GM18858 (cell line): ENCODE results near the gene MAP4K4.

ENCODE experiments used
- ATAC-seq: cut with Tn5 transposase; IDR thresholded peaks from one replicate; pipeline ENCODE4 v1.9.1; 2021; ENCODE audit not compliant: unreplicated experiment

Gene MAP4K4

GRCh38 chr2:101697124-101698013 is at the start of gene MAP4K4:
Gene MAP4K4, plus strand, starts transcription at chr2:101697707. Its CDS starts 374 bp downstream, at chr2:101698081.
- ATAC-seq, result no peak

GRCh38 chr2:101653469-101653868 is 44.0 kb upstream of the MAP4K4 start:
- no peak for ATAC-seq

GRCh38 chr2:101655702-101656422 is 41.6 kb upstream of the MAP4K4 start:
- no peak for ATAC-seq

GRCh38 chr2:101657787-101658186 is 39.7 kb upstream of the MAP4K4 start:
- no peak for ATAC-seq

GRCh38 chr2:101658387-101658786 is 39.1 kb upstream of the MAP4K4 start:
- ATAC-seq, result no peak

GRCh38 chr2:101665312-101665711 is 32.2 kb upstream of the MAP4K4 start:
- ATAC-seq, result no peak

- no peak for ATAC-seq
Observed at GRCh38 chr2:101667823-101668222, 29.7 kb upstream of the MAP4K4 start.

- ATAC-seq, result no peak
Observed at GRCh38 chr2:101672047-101672446, 25.5 kb upstream of the MAP4K4 start.

- no peak for ATAC-seq
Observed at GRCh38 chr2:101673920-101674319, 23.6 kb upstream of the MAP4K4 start.

GRCh38 chr2:101675512-101675911 is 22.0 kb upstream of the MAP4K4 start:
- peak; percentile 68 for ATAC-seq

- no peak for ATAC-seq
Observed at GRCh38 chr2:101676674-101677073, 20.8 kb upstream of the MAP4K4 start.

GRCh38 chr2:101677658-101678057 is 19.8 kb upstream of the MAP4K4 start:
- ATAC-seq, result no peak

GRCh38 chr2:101678379-101678778 is 19.1 kb upstream of the MAP4K4 start:
- ATAC-seq, result no peak

- ATAC-seq, result no peak
Observed at GRCh38 chr2:101679037-101679726, 18.3 kb upstream of the MAP4K4 start.

GRCh38 chr2:101679801-101680487 is 17.6 kb upstream of the MAP4K4 start:
- ATAC-seq, result no peak

- no peak for ATAC-seq
Observed at GRCh38 chr2:101682311-101682710, 15.2 kb upstream of the MAP4K4 start.

- no peak for ATAC-seq
Observed at GRCh38 chr2:101684313-101684712, 13.2 kb upstream of the MAP4K4 start.

- no peak for ATAC-seq
Observed at GRCh38 chr2:101688261-101688660, 9.2 kb upstream of the MAP4K4 start.

GRCh38 chr2:101689114-101689825 is 8.2 kb upstream of the MAP4K4 start:
- no peak for ATAC-seq

- no peak for ATAC-seq
Observed at GRCh38 chr2:101690547-101691152, 6.9 kb upstream of the MAP4K4 start.
